Measurements from ENCODE around the gene ZFHX3. TPM values are rescaled to one million over a fixed set of nuclear protein-coding genes. Genes with fewer than 3 reads are reported as not detected.

The ZFHX3 gene
- total RNA-seq, 1 experiment from 2014 or later: 21.8 TPM

DNA sequence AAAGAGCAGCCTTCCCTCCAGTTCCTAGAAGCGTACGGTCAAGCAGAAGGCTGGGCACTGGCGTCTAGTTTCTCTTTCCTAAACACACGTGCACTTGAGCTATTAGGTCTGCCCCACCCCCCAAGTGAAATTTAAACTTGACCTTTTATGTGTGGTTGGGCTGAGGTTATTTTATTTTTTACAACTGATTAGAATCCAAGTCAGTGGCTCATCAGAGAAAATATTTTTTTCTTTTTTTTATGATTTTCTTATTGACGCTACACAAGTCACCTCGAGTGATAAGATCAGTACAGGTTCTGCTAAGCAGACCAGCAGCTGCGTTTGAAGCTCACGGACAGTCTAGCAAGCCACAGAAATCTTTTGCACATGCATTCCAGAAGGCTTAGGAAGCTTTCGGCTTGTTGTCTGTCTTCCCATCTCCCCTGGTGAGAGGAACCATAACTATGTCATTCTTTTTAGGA lies 95.1 kb downstream of the ZFHX3 start:
- peak; percentile 15 for DNase-seq (ENCODE audit: low spot score)
- BruUV-seq (replicated peaks): no TSS peak
- intact Hi-C loops (cut with micrococcal nuclease; ENCODE audit: unreplicated experiment): no loop called here
- no peaks in the 10 kb centered on the region for H3K4me1 ChIP-seq (ENCODE audit: insufficient read depth, low read length, poor library complexity, severe bottlenecking)
- no peak overlapping the region for H3K27ac ChIP-seq (ENCODE audit: low read depth, low read length, poor library complexity, severe bottlenecking)
- POLR2A ChIA-PET (ENCODE audit: low non-redundant PET): no interaction called here
- no peaks in the 10 kb centered on the region for H3K27me3 ChIP-seq (replicated peaks; ENCODE audit: insufficient read depth, low read depth, low read length, poor library complexity)
- TF ChIP-seq, protein P1, sequence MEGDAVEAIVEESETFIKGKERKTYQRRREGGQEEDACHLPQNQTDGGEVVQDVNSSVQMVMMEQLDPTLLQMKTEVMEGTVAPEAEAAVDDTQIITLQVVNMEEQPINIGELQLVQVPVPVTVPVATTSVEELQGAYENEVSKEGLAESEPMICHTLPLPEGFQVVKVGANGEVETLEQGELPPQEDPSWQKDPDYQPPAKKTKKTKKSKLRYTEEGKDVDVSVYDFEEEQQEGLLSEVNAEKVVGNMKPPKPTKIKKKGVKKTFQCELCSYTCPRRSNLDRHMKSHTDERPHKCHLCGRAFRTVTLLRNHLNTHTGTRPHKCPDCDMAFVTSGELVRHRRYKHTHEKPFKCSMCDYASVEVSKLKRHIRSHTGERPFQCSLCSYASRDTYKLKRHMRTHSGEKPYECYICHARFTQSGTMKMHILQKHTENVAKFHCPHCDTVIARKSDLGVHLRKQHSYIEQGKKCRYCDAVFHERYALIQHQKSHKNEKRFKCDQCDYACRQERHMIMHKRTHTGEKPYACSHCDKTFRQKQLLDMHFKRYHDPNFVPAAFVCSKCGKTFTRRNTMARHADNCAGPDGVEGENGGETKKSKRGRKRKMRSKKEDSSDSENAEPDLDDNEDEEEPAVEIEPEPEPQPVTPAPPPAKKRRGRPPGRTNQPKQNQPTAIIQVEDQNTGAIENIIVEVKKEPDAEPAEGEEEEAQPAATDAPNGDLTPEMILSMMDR (conservative IDR thresholded peaks at IDR 0.05; ENCODE audit: low read depth, low read length): no peak
- TF ChIP-seq EZH2 (IDR thresholded peaks at IDR 0.05; ENCODE audit: borderline replicate concordance, low read depth, low read length, poor library complexity, severe bottlenecking): no peak
- no peaks in the 10 kb centered on the region for H3K9me3 ChIP-seq (ENCODE audit: low read depth, low read length, poor library complexity, severe bottlenecking)
- no peak overlapping the region for H3K4me3 ChIP-seq (ENCODE audit: low read depth, low read length, poor library complexity, severe bottlenecking)
- CTCF ChIA-PET: no interaction called here
- peaks cover 8% of the 10 kb centered on the region for H3K36me3 ChIP-seq (ENCODE audit: insufficient read depth, low read length, poor library complexity, severe bottlenecking)

DNA sequence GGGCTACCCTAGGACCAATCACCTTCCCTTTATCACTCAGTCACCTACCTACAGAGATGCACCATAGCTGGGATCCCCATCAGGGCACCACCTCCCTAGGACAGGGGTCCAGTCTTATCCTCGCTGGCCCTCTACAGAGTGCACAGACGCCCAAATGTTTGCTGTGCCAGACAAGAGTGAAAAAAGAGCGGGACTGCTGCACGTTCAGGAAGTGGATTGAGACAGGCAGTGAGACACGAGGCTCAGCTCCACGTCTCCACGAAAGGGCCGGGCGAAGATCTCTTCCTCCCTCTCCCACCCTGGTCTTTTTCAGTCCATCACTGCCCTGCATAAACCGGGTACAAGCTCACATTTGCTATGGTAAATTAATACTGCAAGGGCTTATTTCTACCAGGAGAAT lies 95.5 kb downstream of the ZFHX3 start:
- no TSS peak for BruUV-seq (replicated peaks)

DNA sequence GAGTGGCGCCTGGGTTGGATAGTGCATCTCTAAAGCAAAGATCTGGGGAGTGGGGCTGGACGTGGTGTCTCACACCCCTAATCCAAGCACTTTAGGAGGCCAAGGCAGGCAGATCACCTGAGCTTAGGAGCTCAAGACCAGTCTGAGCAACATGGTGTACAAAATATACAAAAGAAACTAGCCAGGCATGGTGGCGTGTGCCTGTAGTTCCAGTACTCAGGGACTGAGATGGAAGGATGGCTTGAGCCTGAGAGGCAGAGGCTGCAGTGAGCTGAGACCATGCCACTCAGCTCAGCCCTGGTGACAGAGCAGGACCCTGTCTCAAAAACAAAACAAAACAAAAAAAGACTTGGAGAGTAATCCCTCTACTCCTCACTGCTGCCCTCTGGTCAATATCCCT lies 96.0 kb downstream of the ZFHX3 start:
- Histone ChIP-seq H3K27me3 (replicated peaks; ENCODE audit: insufficient read depth, low read depth, low read length, poor library complexity) (no peaks in the 10 kb centered on the region), H3K36me3 (ENCODE audit: insufficient read depth, low read length, poor library complexity, severe bottlenecking) (peaks cover 8% of the 10 kb centered on the region), H3K27ac (ENCODE audit: low read depth, low read length, poor library complexity, severe bottlenecking) (no peak overlapping the region), H3K4me3 (ENCODE audit: low read depth, low read length, poor library complexity, severe bottlenecking) (no peak overlapping the region), H3K9me3 (ENCODE audit: low read depth, low read length, poor library complexity, severe bottlenecking) (no peaks in the 10 kb centered on the region), H3K4me1 (ENCODE audit: insufficient read depth, low read length, poor library complexity, severe bottlenecking) (no peaks in the 10 kb centered on the region)
- no peak for TF ChIP-seq EZH2 (IDR thresholded peaks at IDR 0.05; ENCODE audit: borderline replicate concordance, low read depth, low read length, poor library complexity, severe bottlenecking)
- TF ChIP-seq, protein P1 (conservative IDR thresholded peaks at IDR 0.05; ENCODE audit: low read depth, low read length): no peak
- BruUV-seq (replicated peaks): no TSS peak
- ChIA-PET POLR2A (ENCODE audit: low non-redundant PET) (interaction anchor here (0.6 kb wide), 1 partner anchor 75 kb away, joined by 7 read pairs; no protein-coding TSS in a partner anchor), CTCF (no interaction called here)
- DNase-seq (ENCODE audit: low spot score): no peak
- intact Hi-C loops (cut with micrococcal nuclease; ENCODE audit: unreplicated experiment): no loop called here

More for the DNA sequence above, 95.5 kb downstream of the ZFHX3 start:
- POLR2A ChIA-PET (ENCODE audit: low non-redundant PET): no interaction called here
- Histone ChIP-seq H3K4me3 (ENCODE audit: low read depth, low read length, poor library complexity, severe bottlenecking) (no peak overlapping the region), H3K36me3 (ENCODE audit: insufficient read depth, low read length, poor library complexity, severe bottlenecking) (peaks cover 8% of the 10 kb centered on the region), H3K27ac (ENCODE audit: low read depth, low read length, poor library complexity, severe bottlenecking) (no peak overlapping the region), H3K9me3 (ENCODE audit: low read depth, low read length, poor library complexity, severe bottlenecking) (no peaks in the 10 kb centered on the region), H3K27me3 (replicated peaks; ENCODE audit: insufficient read depth, low read depth, low read length, poor library complexity) (no peaks in the 10 kb centered on the region), H3K4me1 (ENCODE audit: insufficient read depth, low read length, poor library complexity, severe bottlenecking) (no peaks in the 10 kb centered on the region)
- CTCF ChIA-PET: no interaction called here
- TF ChIP-seq, protein P1 (conservative IDR thresholded peaks at IDR 0.05; ENCODE audit: low read depth, low read length): no peak
- TF ChIP-seq EZH2 (IDR thresholded peaks at IDR 0.05; ENCODE audit: borderline replicate concordance, low read depth, low read length, poor library complexity, severe bottlenecking): no peak
- intact Hi-C loops (cut with micrococcal nuclease; ENCODE audit: unreplicated experiment): no loop called here
- no peak for DNase-seq (ENCODE audit: low spot score)

Data from A673 (cell line).